ENCODE data around the gene THAP12.
"Not testable (repeated sequence)": the region's sequence is repeated elsewhere in the genome, so short reads cannot be mapped to it uniquely, and the experiment has no call there.

THAP12 gene

DNA sequence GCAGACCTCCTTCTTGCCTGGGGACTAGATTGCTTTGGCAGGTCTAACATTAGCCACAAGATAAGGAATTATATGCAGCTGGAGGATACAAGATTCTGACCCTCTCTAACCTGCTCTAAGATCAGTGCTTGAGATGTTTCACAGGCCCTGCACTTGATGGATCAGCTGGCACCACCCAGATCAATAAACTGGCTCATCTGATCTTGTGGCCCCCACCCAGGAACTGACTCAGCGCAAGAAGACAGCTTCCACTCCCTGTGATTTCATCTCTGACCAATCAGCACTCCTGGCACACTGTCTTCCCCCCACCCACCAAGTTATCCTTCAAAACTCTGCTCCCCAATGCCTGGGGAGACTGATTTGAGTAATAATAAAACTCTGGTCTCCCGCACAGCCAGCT lies 57.6 kb downstream of the THAP12 start:
- not testable (repeated sequence) for DNase-seq

DNA sequence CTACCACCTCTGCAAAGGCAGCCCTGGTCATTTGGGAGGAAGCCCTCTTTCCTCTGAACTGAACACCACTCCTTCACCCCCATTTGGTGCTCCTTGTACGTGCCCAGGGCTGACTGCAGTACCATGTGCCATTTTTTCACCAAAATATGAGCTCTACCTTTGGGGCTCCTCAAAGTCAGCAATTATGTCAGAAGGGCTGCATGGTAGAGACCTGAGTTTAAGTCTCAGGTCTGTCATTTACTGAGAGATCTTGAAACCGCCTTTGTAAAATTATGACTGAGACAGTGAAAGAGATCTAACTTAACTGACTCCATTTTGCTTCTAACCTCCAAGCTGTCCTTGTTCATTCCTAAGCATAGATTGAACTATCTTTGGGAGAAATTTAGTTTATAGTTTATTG lies 58.0 kb downstream of the THAP12 start:
- DNase-seq, result no peak

DNA sequence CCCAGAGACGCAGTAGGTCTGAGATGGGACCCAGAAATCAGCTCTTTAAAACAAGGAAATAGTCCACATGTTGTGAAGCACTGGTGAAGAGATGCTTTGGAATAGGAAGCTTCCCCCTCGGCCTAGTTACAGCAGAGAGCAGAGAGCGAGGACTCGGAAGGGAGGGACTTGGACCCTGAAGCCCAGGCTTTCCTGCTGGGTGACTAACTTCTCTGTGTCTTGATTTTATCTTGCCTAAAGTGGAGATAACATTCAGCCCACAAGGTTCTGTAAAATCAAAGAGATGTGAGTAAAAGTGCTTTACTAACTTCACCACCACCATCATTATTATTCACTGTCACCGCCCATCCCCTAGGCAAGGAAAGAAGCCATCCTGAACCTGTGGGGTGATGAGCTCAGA lies 58.4 kb downstream of the THAP12 start:
- no peak for DNase-seq

DNA sequence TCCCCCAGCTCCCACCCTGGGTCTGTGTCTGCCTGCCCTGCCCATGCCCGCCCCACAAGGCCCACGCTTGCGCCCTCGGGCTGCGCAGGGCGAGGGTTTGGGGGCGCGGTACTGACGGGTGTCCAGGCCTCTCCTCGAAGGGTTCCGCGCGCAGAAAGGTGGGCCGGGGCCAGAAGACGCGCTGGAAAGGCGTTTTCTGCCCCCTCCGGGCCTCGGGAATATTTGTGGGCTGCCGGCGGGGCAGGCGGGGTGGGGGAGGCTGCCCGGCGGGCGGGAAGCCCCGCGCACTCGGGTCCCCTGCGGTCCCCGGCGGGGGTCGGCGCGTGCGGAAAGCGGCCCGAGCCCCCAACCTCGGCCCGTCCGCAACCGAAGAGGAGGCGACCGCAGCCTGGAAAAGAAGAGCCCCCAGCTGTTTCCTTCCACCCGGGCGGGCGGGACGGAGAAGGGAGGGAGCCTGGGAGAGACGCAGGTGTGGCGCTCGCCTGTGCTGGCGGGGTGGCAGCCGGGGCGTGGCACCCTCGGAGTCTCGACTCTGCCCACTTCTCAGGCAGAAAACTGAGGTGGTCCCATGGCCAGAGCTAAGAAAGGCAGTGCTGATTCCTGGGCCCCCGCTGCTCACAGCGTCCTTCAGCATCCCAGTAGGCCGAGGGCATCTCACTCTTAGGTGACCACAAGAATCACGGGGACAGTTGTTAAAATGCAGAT lies 59.0 kb downstream of the THAP12 start:
- DNase-seq, result peak; percentile 69

DNA sequence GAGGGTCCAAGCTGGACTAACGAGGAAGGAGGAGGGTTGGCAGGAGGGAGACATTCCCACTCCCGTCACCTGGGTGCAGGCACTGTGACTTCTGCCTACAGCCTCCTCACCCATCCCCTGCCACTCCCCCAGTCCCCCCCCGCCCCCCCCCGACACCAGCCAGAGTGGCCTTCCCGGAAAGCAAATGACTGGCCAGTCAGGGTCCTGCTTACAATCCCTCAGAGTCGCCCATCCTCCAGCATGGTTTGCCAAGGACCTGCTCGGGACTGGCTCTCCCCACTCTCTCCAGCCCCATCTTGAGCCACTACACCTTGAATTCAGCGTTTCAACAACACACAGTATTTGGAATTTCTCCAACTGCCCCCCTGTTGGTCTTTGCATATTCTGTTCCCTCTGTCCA lies 59.6 kb downstream of the THAP12 start:
- DNase-seq, result peak; percentile 40

DNA sequence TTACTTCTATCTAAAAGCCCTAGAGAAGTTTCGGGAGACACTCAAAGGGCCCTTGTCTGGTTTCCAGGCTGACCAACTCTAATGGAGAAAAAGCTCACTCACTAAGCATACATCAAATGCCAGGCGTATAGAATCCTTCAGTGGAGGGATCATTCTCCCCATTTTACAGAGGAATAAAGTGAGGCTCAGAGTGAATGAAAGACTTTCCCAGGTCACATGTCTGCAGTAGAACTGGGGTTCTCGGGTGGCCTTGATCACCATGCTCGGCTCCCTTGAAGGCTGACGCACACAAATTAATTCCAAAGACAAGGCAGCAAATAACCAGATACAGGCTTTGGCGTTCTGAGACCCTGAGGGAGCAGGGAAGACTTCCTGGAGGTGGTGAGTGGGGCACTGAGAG lies 60.0 kb downstream of the THAP12 start:
- DNase-seq, result no peak

DNA sequence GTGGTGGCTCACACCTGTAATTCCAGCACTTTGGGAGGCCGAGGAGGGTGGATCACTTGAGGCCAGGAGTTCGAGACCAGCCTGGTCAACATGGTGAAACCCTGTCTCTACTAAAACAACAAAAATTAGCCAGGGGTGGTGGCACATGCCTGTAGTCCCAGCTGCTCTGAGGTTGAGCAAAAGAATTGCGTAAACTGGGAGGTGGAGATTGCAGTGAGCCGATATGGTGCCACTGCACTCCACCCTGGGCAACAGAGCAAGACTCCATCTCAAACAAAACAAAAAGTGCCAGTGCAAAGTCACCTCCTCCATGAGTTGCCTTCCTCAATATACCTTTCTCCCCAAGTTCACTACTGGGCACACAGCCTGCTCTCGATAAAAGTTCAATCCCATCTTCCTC lies 61.1 kb downstream of the THAP12 start:
- not testable (repeated sequence) for DNase-seq

DNA sequence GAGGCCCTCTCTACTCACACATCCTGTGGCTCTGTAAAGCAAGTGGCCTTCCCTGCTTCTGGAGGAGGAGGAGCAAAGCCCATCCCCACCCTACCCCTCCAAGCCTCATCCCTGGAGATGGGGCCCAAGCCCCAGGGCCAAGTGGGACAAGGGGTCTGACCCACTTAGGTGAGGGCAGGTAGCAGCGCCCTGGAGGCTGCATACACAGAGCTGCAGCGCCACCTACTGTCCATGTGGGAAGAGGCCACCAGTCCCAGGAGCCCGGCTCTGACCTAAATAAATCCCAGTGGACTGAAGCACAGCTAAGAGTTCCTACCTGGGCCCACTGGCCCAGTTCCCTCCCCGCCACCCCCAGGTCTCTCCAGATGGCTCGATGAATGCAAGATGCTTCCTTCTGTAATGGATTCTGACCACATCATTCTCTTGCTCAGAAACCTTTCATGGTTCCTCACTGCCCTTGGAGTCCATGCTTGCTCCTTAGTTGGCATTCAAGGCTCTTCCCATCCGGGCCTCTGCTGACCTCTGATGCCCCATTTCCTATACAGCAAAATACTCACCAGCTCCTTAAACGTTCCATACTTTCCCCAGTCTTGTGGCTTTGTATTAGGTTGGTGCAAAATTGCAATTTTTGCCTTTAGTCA lies 62.1 kb downstream of the THAP12 start:
- DNase-seq, result peak; percentile 89

DNA sequence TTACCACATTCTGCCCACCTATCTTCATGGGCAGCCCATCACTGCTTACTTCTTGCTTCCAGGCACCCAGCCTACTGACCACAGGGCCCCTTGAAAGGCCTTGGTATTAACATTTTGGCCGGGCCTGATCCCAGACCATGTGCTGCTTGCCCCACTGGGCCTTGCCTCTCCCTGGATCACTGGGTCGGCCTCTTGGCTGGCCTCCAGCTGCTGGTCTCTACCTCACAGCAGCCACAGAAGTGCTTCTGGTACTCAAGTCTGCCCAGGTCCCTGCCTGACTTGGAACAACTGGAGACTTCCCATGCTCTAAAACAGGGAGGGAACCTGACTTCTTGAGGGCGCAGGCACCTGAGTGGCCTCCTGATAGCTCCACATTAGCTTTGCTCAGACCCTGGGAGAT lies 63.6 kb downstream of the THAP12 start:
- DNase-seq, result no peak

DNA sequence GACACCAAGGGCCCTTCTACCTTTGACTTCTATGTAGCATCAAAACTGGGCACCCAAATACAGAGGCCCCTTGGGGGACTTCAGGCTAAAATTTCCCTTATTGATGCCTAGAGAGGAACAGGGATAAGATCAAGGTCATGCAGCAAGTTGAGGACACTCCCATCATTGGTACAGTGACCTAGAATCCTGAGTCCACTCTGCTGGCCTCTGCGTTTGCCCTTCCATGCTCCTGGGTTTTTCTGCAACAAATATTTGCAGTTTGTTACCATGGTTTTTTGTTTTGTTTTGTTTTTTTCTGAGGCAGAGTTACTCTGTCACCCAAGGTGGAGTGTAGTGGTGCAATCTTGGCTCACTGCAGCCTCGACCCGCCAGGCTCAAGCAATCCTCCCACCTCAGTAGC lies 64.2 kb downstream of the THAP12 start:
- DNase-seq, result no peak

DNA sequence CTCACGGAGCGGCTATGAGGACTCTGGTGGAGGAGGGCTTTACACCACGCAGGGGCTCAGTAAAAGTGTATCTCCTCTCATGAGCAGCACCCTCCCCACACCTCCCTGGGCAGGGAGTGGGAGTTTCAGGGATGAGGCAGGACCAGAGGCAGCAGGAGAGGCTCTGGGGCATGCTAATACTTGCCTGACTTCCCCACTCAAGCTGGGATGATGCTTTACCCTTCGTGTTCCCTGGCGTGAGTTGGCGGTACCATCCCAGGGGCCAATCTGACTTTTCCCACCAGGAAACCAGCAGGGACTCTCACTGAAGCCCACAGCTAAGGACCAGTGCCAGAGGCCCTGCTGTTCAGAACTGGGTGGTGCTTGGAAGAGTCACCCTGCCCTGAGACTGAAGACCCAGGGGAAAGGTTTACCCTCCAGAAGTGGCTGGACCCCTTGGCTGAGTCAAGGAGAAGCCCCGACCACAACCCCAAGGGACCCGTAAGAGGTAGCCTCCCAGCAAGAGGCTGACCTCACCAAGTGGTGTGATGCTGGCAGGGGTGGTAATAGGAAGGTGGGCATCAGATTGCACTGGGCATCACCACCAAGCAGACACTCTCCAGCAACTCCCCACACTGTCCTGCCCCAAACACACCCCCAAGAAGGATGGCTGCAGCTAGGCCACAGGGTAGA lies 65.6 kb downstream of the THAP12 start:
- peak; percentile 55 for DNase-seq

DNA sequence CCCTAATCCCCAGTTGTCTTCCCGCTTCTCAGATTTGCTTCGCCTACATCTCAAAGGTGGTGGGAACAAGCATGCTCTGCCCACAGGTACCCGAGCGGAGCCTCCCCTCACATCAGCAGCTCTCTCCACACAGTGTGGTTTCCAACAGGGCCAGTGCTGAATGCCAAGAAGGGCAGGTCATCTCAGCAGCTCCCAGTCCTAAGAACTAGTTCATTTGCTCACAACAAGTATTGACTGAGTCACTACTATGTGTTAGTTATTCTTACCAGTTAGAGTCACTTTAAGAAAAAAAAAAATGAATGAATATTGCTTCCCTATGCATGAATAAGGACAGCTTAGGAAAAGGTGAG lies 66.2 kb downstream of the THAP12 start:
- no peak for DNase-seq

DNA sequence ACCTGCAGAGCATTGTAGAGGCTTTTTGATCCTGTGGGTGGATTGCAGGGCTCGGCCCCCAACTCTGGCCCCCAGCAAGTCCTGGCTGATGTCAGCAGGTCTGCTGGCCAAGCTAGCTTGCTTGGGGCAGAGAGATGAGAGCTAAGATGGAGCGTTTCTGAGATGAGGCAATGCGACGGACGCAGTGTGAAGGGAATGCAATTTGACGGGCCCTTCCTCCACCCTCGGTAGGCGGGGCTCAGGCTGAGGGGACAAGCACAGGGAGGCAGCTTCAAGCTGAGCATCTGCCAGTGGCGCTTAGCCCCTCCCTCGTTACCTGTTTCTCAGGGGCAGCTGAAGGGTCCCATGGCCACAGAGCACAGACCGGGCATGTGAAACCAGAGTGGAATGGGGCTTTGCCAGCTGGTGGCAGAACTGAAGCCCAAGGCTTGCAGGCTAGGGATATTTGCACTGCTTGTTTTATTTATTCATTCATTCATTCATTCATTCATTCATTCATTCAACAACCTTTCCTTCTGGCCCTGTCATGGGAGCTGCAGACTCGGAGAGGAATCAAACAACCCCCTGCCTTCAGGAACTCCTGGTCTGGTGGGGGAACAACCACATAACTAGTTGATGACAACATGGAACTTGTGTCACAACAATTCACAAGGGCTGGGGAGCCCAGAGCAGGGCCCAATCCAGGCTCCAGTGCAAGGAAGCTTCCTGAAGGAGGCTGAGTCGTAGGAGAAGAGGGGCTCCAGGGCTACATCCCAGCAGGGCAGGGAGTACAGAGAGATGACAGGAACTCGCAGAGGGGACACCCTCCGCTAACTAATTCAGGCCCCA lies 66.8 kb downstream of the THAP12 start:
- no peak for DNase-seq

DNA sequence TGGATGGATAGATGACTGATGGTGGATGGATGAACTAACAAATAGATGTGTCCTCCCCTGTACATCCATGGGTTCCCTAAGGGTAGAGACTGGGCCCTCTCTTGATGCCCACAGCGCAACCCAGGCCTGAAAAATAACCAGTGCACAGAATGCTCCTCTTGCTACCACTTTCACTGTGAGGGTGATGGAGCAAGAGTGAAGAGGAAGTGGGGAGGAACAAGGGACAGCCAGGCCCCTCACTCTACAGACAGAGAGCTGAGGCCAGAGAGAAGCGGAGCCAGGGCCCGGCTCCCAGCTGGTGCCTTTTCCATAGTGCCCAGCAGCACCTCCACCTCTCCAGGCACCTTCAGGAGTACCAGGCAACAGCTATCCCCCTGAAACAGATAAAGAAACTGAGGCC lies 67.7 kb downstream of the THAP12 start:
- DNase-seq, result no peak

DNA sequence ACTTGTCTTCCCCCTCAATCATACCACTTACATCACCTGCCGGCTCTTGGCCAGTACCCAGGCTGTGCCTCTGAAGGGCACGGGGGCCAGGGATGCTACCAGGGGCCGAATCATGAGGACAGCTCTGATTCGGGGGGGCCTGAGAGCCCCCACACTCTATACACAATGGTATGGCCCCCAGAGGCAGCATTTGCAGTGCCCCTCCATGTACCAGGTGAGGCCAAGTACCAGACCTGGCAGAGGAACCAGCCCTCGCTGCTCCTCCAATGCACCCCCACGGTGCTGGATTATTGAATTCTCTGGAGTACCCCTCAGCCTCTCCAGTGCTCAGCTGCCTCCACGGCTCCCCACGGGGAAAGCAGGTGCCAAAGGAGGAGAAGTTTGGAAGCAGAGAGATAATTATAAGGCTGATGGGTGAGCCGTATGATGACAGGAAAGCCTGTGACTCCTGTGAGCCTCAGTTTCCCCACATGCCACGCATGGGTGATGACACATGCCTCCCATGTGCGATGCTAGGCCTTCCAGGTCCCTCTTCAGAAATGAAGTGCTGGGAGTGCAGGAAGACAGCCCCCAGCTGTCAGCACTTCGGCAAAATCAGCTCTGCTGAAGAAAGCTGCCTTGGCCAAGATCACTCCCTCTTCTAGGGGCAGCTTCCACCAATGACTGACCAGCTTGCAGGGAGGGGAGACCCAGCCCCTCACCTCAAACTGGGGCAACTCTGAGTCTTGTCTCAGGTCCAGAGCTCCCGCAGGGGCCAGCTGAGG lies 69.9 kb downstream of the THAP12 start:
- DNase-seq, result no peak

DNA sequence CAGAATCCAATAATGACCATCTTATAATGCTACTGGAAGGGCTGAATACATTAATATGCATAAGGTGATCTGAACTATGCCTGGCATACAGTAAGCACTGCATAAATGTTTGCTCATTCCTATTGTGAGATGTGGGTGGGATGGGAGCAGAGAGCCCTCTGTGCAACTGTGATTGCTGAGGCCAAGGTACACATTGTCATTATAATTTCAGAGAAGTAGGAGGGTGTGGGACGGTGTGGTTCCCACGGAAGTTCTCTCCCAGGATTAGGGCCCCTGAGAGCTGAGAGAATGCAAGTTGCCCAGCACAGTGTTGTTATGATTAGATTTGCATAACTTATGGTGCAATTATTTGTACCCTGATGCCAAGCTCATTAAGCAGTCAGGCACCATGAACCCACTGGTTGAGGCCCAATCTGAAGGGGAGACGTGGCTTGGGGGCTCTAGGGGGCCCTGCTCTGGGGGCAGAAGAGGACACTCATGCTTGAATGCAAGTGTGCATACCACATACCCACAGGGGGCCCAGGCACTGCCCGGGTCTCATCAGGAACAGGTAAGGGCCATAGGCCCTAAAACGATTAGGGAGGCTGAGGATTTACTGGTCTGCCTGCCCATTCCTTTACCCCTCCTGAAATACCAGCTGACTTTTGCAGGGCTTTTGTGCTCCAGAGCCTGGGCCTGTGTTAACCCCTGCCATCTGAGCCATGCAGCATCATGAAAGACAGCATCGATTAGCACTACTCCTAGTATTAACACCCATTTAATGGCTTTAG lies 72.8 kb downstream of the THAP12 start:
- DNase-seq, result no peak

DNA sequence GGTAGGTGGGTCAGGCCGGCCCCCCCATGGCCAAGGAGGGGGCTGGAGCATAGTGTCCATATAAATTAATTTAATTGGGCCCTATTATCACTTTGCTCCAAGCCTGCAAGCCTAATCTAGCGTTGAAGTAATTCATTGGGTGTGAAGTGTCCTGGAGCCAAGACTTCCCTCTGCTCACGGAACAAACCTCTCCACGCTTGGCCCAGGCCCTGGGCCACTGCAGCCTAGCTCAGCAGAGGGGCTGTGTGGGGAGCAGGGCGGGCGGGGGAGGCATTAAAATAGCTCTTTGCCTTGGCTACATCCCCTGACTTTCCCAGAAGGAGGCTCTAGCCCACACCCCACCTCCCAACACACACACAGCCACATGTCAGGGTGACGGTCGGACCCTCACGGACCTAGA lies 73.5 kb downstream of the THAP12 start:
- no peak for DNase-seq

DNA sequence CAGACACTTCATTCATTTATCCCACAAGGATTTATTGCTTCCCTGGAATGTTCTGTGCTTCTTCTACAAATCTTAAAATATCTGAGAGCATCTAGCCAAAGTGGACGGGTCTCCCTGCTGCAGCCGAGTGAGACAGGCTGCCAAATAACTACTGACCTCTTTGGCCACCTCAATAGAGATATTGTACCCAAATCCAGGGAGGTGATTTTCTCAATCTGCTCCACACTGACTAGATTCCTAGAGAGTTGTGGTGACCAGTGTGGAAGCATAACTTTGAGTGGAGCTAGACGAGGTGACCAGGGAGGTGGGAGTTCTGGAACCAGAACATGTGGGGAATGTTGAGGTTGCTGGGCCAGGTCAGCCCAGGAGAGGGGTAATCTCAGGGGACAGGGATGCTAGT lies 77.5 kb downstream of the THAP12 start:
- no peak for DNase-seq

DNA sequence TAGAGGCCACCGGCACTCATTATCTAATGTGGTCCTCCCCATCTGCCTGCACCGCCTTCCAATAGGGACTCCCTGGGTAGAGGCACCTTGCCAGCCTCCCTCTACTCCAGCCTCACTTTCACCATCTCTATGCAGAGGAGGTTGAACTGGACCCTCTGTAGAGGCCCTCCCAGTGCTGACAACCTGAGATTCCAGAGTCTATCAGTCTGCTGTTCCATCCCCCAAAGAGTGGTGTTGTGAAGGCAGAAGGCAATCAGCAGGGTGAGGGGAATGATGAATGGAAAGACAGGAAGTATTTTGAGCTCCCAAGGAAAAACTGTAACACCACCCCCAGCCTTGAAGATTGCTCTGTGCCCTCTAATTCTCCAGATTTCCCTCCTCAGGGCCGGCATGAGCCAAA lies 77.9 kb downstream of the THAP12 start:
- DNase-seq, result peak; percentile 48

All from NCI-H69 (cell line).